NOMO-1 (cell line): ENCODE results near the gene ITGB1.
"Not testable (repeated sequence)": the region's sequence is repeated elsewhere in the genome, so short reads cannot be mapped to it uniquely, and the experiment has no call there.

ENCODE experiments used
- DNase-seq, 2 experiments: peaks; one replicate each; lab custom pipeline; 2025; ENCODE audit not compliant: unreplicated experiment in 2 of 2; lab: John Stamatoyannopoulos, UW

ITGB1 gene

GRCh38 chr10:32958085-32959005 is at the start of gene ITGB1:
ITGB1 (minus strand) TSS chr10:32958230; CDS start chr10:32935558, 22,672 bp downstream.
- peak; percentile 66 to 75 for DNase-seq

GRCh38 chr10:33006342-33006887 is 48.4 kb upstream of the ITGB1 start:
- DNase-seq = no peak

GRCh38 chr10:33005322-33006301 is 47.6 kb upstream of the ITGB1 start:
- DNase-seq = peak; percentile 76 to 93

- no peak for DNase-seq
Observed at GRCh38 chr10:33001908-33002492, 44.0 kb upstream of the ITGB1 start.

GRCh38 chr10:32998060-32998581 is 40.1 kb upstream of the ITGB1 start:
- not testable (repeated sequence) for DNase-seq

- no peak for DNase-seq
Observed at GRCh38 chr10:32995751-32996150, 37.7 kb upstream of the ITGB1 start.

GRCh38 chr10:32995066-32995622 is 37.1 kb upstream of the ITGB1 start:
- DNase-seq = no peak

- not testable (repeated sequence) for DNase-seq
Observed at GRCh38 chr10:32994632-32995031, 36.6 kb upstream of the ITGB1 start.

- DNase-seq = not testable (repeated sequence)
Observed at GRCh38 chr10:32992310-32992709, 34.3 kb upstream of the ITGB1 start.

- no peak for DNase-seq
Observed at GRCh38 chr10:32990811-32991210, 32.8 kb upstream of the ITGB1 start.

GRCh38 chr10:32988604-32989003 is 30.6 kb upstream of the ITGB1 start:
- DNase-seq = no peak

GRCh38 chr10:32987172-32987571 is 29.1 kb upstream of the ITGB1 start:
- DNase-seq = no peak

- DNase-seq = peak in 1 of 2 experiments; percentile 32
Observed at GRCh38 chr10:32985775-32986350, 27.8 kb upstream of the ITGB1 start.

GRCh38 chr10:32985341-32985764 is 27.3 kb upstream of the ITGB1 start:
- no peak for DNase-seq

- DNase-seq = no peak
Observed at GRCh38 chr10:32984003-32984600, 26.1 kb upstream of the ITGB1 start.

GRCh38 chr10:32982911-32983909 is 25.2 kb upstream of the ITGB1 start:
- DNase-seq = no peak

GRCh38 chr10:32982293-32982709 is 24.3 kb upstream of the ITGB1 start:
- no peak for DNase-seq

- DNase-seq = peak in 1 of 2 experiments; percentile 13
Observed at GRCh38 chr10:32981760-32982159, 23.7 kb upstream of the ITGB1 start.
